Endodermal cell (in vitro differentiated cells): ENCODE measurements around the gene BDKRB1. TPM values are rescaled to one million over a fixed set of nuclear protein-coding genes. Genes with fewer than 3 reads are reported as not detected.

Source experiments
- DNase-seq: peaks from one replicate; pipeline ENCODE4 v3.0.0-alpha.2; 2017
- H3K27ac ChIP-seq: 2 replicates; pipeline ENCODE4 v1.5.1; 2013; ENCODE audit warnings: mild to moderate bottlenecking, low read depth, low read length, moderate library complexity
- H3K27me3 ChIP-seq: 2 replicates; pipeline ENCODE4 v1.6.1; 2013; ENCODE audit warnings: mild to moderate bottlenecking, low read length, moderate library complexity; ENCODE audit not compliant: insufficient read depth, control insufficient read depth, poor library complexity, severe bottlenecking
- H3K36me3 ChIP-seq: 2 replicates; pipeline ENCODE4 v1.7.0; 2013; ENCODE audit warnings: mild to moderate bottlenecking, low read length, moderate library complexity; ENCODE audit not compliant: control insufficient read depth, insufficient read depth
- H3K4me1 ChIP-seq: one replicate; pipeline ENCODE4 v1.7.0; 2013; ENCODE audit warnings: low read length; ENCODE audit not compliant: control insufficient read depth, insufficient read depth
- H3K4me3 ChIP-seq: 2 replicates; pipeline ENCODE4 v1.5.1; 2013; ENCODE audit warnings: mild to moderate bottlenecking, low read length, moderate library complexity
- H3K9ac ChIP-seq: 2 replicates; pipeline ENCODE4 v1.6.1; 2013; ENCODE audit warnings: mild to moderate bottlenecking, low read length, moderate library complexity; ENCODE audit not compliant: poor library complexity, severe bottlenecking; ENCODE audit errors: extremely low read depth
- H3K9me3 ChIP-seq: 2 replicates; pipeline ENCODE4 v1.6.1; 2013; ENCODE audit warnings: mild to moderate bottlenecking, low read length, moderate library complexity; ENCODE audit not compliant: control insufficient read depth
- H3K27ac Mint-ChIP-seq: 2 replicates; pipeline ENCODE4 v1.8.0; 2020; ENCODE audit warnings: mixed read lengths
- H3K27me3 Mint-ChIP-seq: 2 replicates; pipeline ENCODE4 v1.8.0; 2021; ENCODE audit warnings: mild to moderate bottlenecking, mixed read lengths; ENCODE audit not compliant: insufficient read depth
- H3K36me3 Mint-ChIP-seq: 2 replicates; pipeline ENCODE4 v1.8.0; 2020; ENCODE audit warnings: low read depth, mixed read lengths
- H3K4me1 Mint-ChIP-seq: 2 replicates; pipeline ENCODE4 v1.8.0; 2020; ENCODE audit warnings: mixed read lengths
- H3K4me3 Mint-ChIP-seq: 2 replicates; pipeline ENCODE4 v1.8.0; 2020; ENCODE audit warnings: mild to moderate bottlenecking, moderate library complexity, mixed read lengths
- H3K9me3 Mint-ChIP-seq: 2 replicates; pipeline ENCODE4 v1.8.0; 2020; ENCODE audit warnings: mild to moderate bottlenecking, mixed read lengths
- WGBS, 2 experiments: methylation state at CpG; one replicate each; pipeline versions ENCODE4 v1.1.5 to v1.1.7; 2013; ENCODE audit warnings: missing lambda C conversion rate in 2 of 2, mixed read lengths in 1 of 2; ENCODE audit not compliant: insufficient coverage in 1 of 2, insufficient read length in 1 of 2; 5-methylcytosine and 5-hydroxymethylcytosine counted together
- total RNA-seq, 2 donors: library from RNA; stranded (reverse); fragmentation: NEBNext Ultra II Directional in 1 of 2; extraction: Animal tissue kit (Norgen Biotek cat#: 25700) in 1 of 2; gene quantifications; 2 replicates in 1 of 2; 3 replicates in 1 of 2; pipeline ENCODE4 v1.2.1, GENCODE V29; 2021
- TF ChIP-seq, protein P1 (sequence below): fragments of 200-600 bp; sonication (generic); conservative IDR thresholded peaks from 2 replicates; pipeline ENCODE4 v1.5.0; 2021; ENCODE audit warnings: antibody characterized with exemption, mild to moderate bottlenecking

BDKRB1 gene
- total RNA-seq, 2 donors from 2014 or later: 0.24 TPM; not detected in 1

GRCh38 chr14:96231056-96231455 is 25.0 kb upstream of the BDKRB1 start:
- H3K27ac Mint-ChIP-seq: no peak overlapping the region

GRCh38 chr14:96231526-96232130 is 24.4 kb upstream of the BDKRB1 start:
- WGBS, 2 experiments: 94 to 95% methylated on average over 11 to 12 of the region's 12 CpGs
- Mint-ChIP-seq H3K4me1 (peaks cover 26% of the 10 kb centered on the region), H3K36me3 (peaks cover 16% of the 10 kb centered on the region), H3K27ac (no peak overlapping the region), H3K4me3 (no peak overlapping the region), H3K27me3 (no peaks in the 10 kb centered on the region), H3K9me3 (peaks cover 15% of the 10 kb centered on the region)
- no peaks in the 10 kb centered on the region for H3K27me3 ChIP-seq
- peaks cover 5% of the 10 kb centered on the region for H3K4me1 ChIP-seq
- TF ChIP-seq, protein P1, sequence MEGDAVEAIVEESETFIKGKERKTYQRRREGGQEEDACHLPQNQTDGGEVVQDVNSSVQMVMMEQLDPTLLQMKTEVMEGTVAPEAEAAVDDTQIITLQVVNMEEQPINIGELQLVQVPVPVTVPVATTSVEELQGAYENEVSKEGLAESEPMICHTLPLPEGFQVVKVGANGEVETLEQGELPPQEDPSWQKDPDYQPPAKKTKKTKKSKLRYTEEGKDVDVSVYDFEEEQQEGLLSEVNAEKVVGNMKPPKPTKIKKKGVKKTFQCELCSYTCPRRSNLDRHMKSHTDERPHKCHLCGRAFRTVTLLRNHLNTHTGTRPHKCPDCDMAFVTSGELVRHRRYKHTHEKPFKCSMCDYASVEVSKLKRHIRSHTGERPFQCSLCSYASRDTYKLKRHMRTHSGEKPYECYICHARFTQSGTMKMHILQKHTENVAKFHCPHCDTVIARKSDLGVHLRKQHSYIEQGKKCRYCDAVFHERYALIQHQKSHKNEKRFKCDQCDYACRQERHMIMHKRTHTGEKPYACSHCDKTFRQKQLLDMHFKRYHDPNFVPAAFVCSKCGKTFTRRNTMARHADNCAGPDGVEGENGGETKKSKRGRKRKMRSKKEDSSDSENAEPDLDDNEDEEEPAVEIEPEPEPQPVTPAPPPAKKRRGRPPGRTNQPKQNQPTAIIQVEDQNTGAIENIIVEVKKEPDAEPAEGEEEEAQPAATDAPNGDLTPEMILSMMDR: no peak
- H3K4me3 ChIP-seq: no peak overlapping the region
- H3K36me3 ChIP-seq: no peaks in the 10 kb centered on the region
- no peak for DNase-seq
- peaks cover 16% of the 10 kb centered on the region for H3K9me3 ChIP-seq
- no peak overlapping the region for H3K9ac ChIP-seq
- H3K27ac ChIP-seq: no peak overlapping the region

More at GRCh38 chr14:96231056-96231455, 25.0 kb upstream of the BDKRB1 start:
- H3K27ac ChIP-seq: no peak overlapping the region
- WGBS, 2 experiments: 94 to 98% methylated on average over 4 of the region's 4 CpGs
- peaks cover 16% of the 10 kb centered on the region for H3K9me3 ChIP-seq
- Mint-ChIP-seq H3K36me3 (peaks cover 16% of the 10 kb centered on the region), H3K9me3 (peaks cover 15% of the 10 kb centered on the region), H3K4me3 (no peak overlapping the region), H3K27me3 (no peaks in the 10 kb centered on the region), H3K4me1 (peaks cover 26% of the 10 kb centered on the region)
- H3K4me3 ChIP-seq: no peak overlapping the region
- peaks cover 5% of the 10 kb centered on the region for H3K4me1 ChIP-seq
- no peak overlapping the region for H3K9ac ChIP-seq
- no peak for DNase-seq
- H3K27me3 ChIP-seq: no peaks in the 10 kb centered on the region
- TF ChIP-seq, protein P1: no peak
- H3K36me3 ChIP-seq: no peaks in the 10 kb centered on the region

DNA sequence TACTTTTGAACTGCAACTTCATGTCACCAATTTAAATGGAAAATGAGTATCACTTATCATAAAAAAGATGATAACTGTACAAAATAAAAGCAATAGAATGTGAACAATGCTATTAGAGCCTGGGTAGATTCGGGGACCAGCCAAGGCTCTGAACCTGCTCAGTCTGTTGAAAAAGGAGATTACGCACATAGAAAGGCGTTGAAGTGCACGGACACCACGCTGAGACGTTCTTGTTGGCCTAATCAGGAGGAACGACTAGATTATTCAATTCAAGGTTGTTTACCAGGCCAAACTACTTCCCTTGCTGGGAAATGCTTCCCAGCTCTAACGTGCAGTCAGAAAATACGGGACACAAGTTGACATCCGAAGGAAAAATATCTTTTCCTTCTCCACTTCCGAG is 23.5 kb upstream of the BDKRB1 start:
- Mint-ChIP-seq H3K9me3 (peaks cover 13% of the 10 kb centered on the region), H3K27me3 (no peaks in the 10 kb centered on the region), H3K4me1 (peaks cover 26% of the 10 kb centered on the region), H3K27ac (peak overlapping the region; percentile 64), H3K4me3 (no peak overlapping the region), H3K36me3 (peaks cover 12% of the 10 kb centered on the region)
- Histone ChIP-seq H3K36me3 (no peaks in the 10 kb centered on the region), H3K4me1 (peaks cover 5% of the 10 kb centered on the region), H3K9me3 (peaks cover 15% of the 10 kb centered on the region), H3K27me3 (no peaks in the 10 kb centered on the region), H3K4me3 (no peak overlapping the region), H3K9ac (no peak overlapping the region), H3K27ac (no peak overlapping the region)
- WGBS, 2 experiments: 86 to 89% methylated on average over 10 to 11 of the region's 11 CpGs
- DNase-seq: no peak
- TF ChIP-seq, protein P1: no peak
